H9 (cell line): ENCODE results near the gene MBD5. TPM values are rescaled to one million over a fixed set of nuclear protein-coding genes. Genes with fewer than 3 reads are reported as not detected.

ENCODE experiments used
- DNase-seq: peaks from one replicate; pipeline ENCODE4 v3.0.0-alpha.2; 2017
- H2AFZ ChIP-seq: one replicate; pipeline ENCODE4 v1.6.1; 2013; ENCODE audit warnings: mild to moderate bottlenecking, low read length, control low read depth, moderate library complexity
- H2AK5ac ChIP-seq: 2 replicates; pipeline ENCODE4 v1.6.1; 2013; ENCODE audit warnings: low read length, control low read depth, mixed read lengths; ENCODE audit not compliant: insufficient read length
- H2BK120ac ChIP-seq: one replicate; pipeline ENCODE4 v1.6.1; 2013; ENCODE audit warnings: low read depth, mild to moderate bottlenecking, low read length, control low read depth, inconsistent platforms; ENCODE audit not compliant: poor library complexity, severe bottlenecking
- H2BK12ac ChIP-seq: 2 replicates; pipeline ENCODE4 v1.6.1; 2013; ENCODE audit warnings: low read length, control low read depth, mixed read lengths, low read depth; ENCODE audit not compliant: insufficient read length
- H2BK15ac ChIP-seq: 2 replicates; pipeline ENCODE4 v1.6.1; 2013; ENCODE audit warnings: low read depth, low read length, control low read depth
- H2BK20ac ChIP-seq: one replicate; pipeline ENCODE4 v1.6.1; 2013; ENCODE audit warnings: low read depth, mild to moderate bottlenecking, low read length, control low read depth, inconsistent platforms; ENCODE audit not compliant: poor library complexity, severe bottlenecking
- H2BK5ac ChIP-seq: 2 replicates; pipeline ENCODE4 v1.6.1; 2013; ENCODE audit warnings: low read length, control low read depth, mixed read lengths; ENCODE audit not compliant: insufficient read length
- H3K14ac ChIP-seq: 2 replicates; pipeline ENCODE4 v1.6.1; 2013; ENCODE audit warnings: low read length, control low read depth; ENCODE audit not compliant: insufficient read depth
- H3K18ac ChIP-seq: 2 replicates; pipeline ENCODE4 v1.6.1; 2013; ENCODE audit warnings: low read depth, mild to moderate bottlenecking, mixed read lengths, low read length, control low read depth; ENCODE audit not compliant: insufficient read length
- H3K23ac ChIP-seq: 2 replicates; pipeline ENCODE4 v1.6.1; 2013; ENCODE audit warnings: low read length, control low read depth, mixed read lengths, low read depth; ENCODE audit not compliant: insufficient read length
- H3K23me2 ChIP-seq: 2 replicates; pipeline ENCODE4 v1.6.1; 2013; ENCODE audit warnings: low read depth, mild to moderate bottlenecking, mixed read lengths, low read length, control low read depth; ENCODE audit not compliant: insufficient read length, poor library complexity, severe bottlenecking
- H3K27ac ChIP-seq: 2 replicates; pipeline ENCODE4 v1.5.1; 2013; ENCODE audit warnings: low read length, control low read depth, mixed read lengths, low read depth; ENCODE audit not compliant: insufficient read length
- H3K27me3 ChIP-seq: 2 replicates; pipeline ENCODE4 v1.6.1; 2013; ENCODE audit warnings: low read length, control low read depth, inconsistent platforms; ENCODE audit not compliant: insufficient read depth
- H3K4ac ChIP-seq: 2 replicates; pipeline ENCODE4 v1.6.1; 2013; ENCODE audit warnings: low read depth, mild to moderate bottlenecking, control low read depth, inconsistent platforms, low read length, moderate library complexity
- H3K4me1 ChIP-seq: 2 replicates; pipeline ENCODE4 v1.6.1; 2013; ENCODE audit warnings: low read length, control low read depth, inconsistent platforms; ENCODE audit not compliant: insufficient read depth
- H3K4me2 ChIP-seq: 2 replicates; pipeline ENCODE4 v1.6.1; 2013; ENCODE audit warnings: low read length, control low read depth, mixed read lengths; ENCODE audit not compliant: insufficient read length, insufficient read depth
- H3K56ac ChIP-seq: 2 replicates; pipeline ENCODE4 v1.6.1; 2013; ENCODE audit warnings: low read depth, mild to moderate bottlenecking, mixed read lengths, low read length, control low read depth; ENCODE audit not compliant: insufficient read length
- H3K79me1 ChIP-seq: 2 replicates; pipeline ENCODE4 v1.6.1; 2013; ENCODE audit warnings: low read depth, mild to moderate bottlenecking, moderate library complexity, low read length, control low read depth, inconsistent platforms; ENCODE audit not compliant: insufficient read depth, poor library complexity, severe bottlenecking
- H3K79me2 ChIP-seq: 2 replicates; pipeline ENCODE4 v1.6.1; 2013; ENCODE audit warnings: low read length, control low read depth, inconsistent platforms; ENCODE audit not compliant: insufficient read depth
- H3K9ac ChIP-seq: 2 replicates; pipeline ENCODE4 v1.6.1; 2013; ENCODE audit warnings: low read length, control low read depth, mixed read lengths; ENCODE audit not compliant: insufficient read length; ENCODE audit errors: extremely low read depth
- H3K9me3 ChIP-seq: one replicate; pipeline ENCODE4 v1.6.1; 2013; ENCODE audit warnings: low read depth, low read length, inconsistent platforms; ENCODE audit not compliant: control insufficient read depth
- H3T11ph ChIP-seq: one replicate; pipeline ENCODE4 v1.6.1; 2013; ENCODE audit warnings: mild to moderate bottlenecking, low read length, control low read depth, inconsistent platforms
- H4K20me1 ChIP-seq: one replicate; pipeline ENCODE4 v1.6.1; 2013; ENCODE audit not compliant: control insufficient read depth, insufficient read length, insufficient read depth
- H4K5ac ChIP-seq: 2 replicates; pipeline ENCODE4 v1.6.1; 2013; ENCODE audit warnings: low read depth, mild to moderate bottlenecking, mixed read lengths, low read length, control low read depth; ENCODE audit not compliant: insufficient read length
- H4K8ac ChIP-seq: replicated peaks from 2 replicates; pipeline ENCODE4 v1.6.1; 2013; ENCODE audit warnings: low read length, control low read depth, mixed read lengths, low read depth; ENCODE audit not compliant: insufficient read length
- H4K91ac ChIP-seq: 2 replicates; pipeline ENCODE4 v1.6.1; 2013; ENCODE audit warnings: low read depth, mild to moderate bottlenecking, moderate library complexity, mixed read lengths, low read length, control low read depth; ENCODE audit not compliant: insufficient read length
- H3K27ac Mint-ChIP-seq, 3 experiments: 2 replicates in 2 of 3; 3 replicates in 1 of 3; pipeline ENCODE4 v1.8.0; 2020 to 2021; ENCODE audit warnings: mixed read lengths in 3 of 3, mild to moderate bottlenecking in 1 of 3, moderate library complexity in 1 of 3
- H3K27me3 Mint-ChIP-seq: 2 replicates; pipeline ENCODE4 v1.8.0; 2021; ENCODE audit warnings: low read depth, mild to moderate bottlenecking, moderate library complexity, mixed read lengths
- H3K36me3 Mint-ChIP-seq, 3 experiments: 2 replicates in 2 of 3; 3 replicates in 1 of 3; pipeline ENCODE4 v1.8.0; 2020 to 2021; ENCODE audit warnings: low read depth in 3 of 3, mixed read lengths in 3 of 3; ENCODE audit not compliant: insufficient read depth in 1 of 3
- H3K4me1 Mint-ChIP-seq, 2 experiments: 2 replicates each; pipeline ENCODE4 v1.8.0; 2020; ENCODE audit warnings: mixed read lengths in 2 of 2
- H3K4me3 Mint-ChIP-seq, 2 experiments: 2 replicates in 1 of 2; 3 replicates in 1 of 2; pipeline ENCODE4 v1.8.0; 2020 to 2021; ENCODE audit warnings: mild to moderate bottlenecking in 2 of 2, mixed read lengths in 2 of 2, moderate library complexity in 1 of 2
- H3K9me3 Mint-ChIP-seq, 2 experiments: 2 replicates in 1 of 2; 3 replicates in 1 of 2; pipeline ENCODE4 v1.8.0; 2020; ENCODE audit warnings: mild to moderate bottlenecking in 2 of 2, mixed read lengths in 2 of 2, moderate library complexity in 1 of 2
- CTCF ChIP-seq: fragments of 200-600 bp; sonication (generic); conservative IDR thresholded peaks from 3 replicates; pipeline ENCODE4 v1.8.0; 2021; ENCODE audit warnings: antibody characterized with exemption, mild to moderate bottlenecking
- WGBS: extraction: QIAGEN DNeasy Blood & Tissue Kit; methylation state at CpG from one replicate; pipeline ENCODE4 v1.1.7; 2013; ENCODE audit warnings: missing lambda C conversion rate, low lambda C conversion rate, mixed read lengths; ENCODE audit not compliant: insufficient read length; ENCODE audit errors: extremely low coverage; 5-methylcytosine and 5-hydroxymethylcytosine counted together
- total RNA-seq: library from RNA; stranded (reverse); gene quantifications from 2 replicates; pipeline ENCODE4 v1.2.1, GENCODE V29; 2021

MBD5 gene
- total RNA-seq, 1 experiment from 2014 or later: 23.1 TPM

DNA sequence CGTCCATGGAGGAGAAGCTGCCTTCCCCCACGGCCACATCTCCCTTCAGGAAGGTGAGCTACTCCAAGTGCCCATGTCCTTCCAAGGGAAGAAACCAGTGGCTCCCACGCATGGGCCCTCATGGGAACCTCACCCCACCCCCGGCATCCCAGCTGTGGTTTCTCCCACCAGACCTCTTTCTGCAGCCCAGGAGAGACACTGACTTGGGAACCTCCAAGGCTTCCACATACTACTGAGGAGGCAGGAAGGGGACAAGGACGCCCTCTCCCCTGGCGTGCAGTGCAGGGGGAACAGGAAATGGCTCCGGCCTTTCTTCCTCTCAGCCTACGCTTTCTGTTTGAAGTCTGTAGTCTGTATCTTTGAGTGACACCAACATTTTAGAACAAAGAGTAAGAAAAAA is 519.1 kb downstream of the MBD5 start:
- H3K4me1 Mint-ChIP-seq: peaks cover 8 to 9% of the 10 kb centered on the region in 2 experiments
- no peak for TF ChIP-seq CTCF
- Histone ChIP-seq H3K9me3 (no peaks in the 10 kb centered on the region), H3K56ac (no peak overlapping the region), H3K79me1 (no peaks in the 10 kb centered on the region), H4K91ac (no peak overlapping the region), H3K4me1 (0 out of 2 replicates have a peak, but pooled peaks cover 2% of the 10 kb centered on the region), H3K4me2 (no peak overlapping the region), H3K23ac (no peak overlapping the region), H2BK12ac (no peak overlapping the region), H2AK5ac (no peak overlapping the region), H4K5ac (no peak overlapping the region), H3K27ac (no peak overlapping the region), H3K27me3 (no peaks in the 10 kb centered on the region), H4K20me1 (no peaks in the 10 kb centered on the region), H3K14ac (no peak overlapping the region), H2BK20ac (no peak overlapping the region), H3K9ac (no peak overlapping the region), H3K4ac (no peak overlapping the region), H2AFZ (no peak overlapping the region), H3K18ac (no peak overlapping the region), H3T11ph (no peak overlapping the region), H3K23me2 (no peaks in the 10 kb centered on the region), H2BK15ac (no peak overlapping the region), H2BK5ac (no peak overlapping the region), H4K8ac (no peak overlapping the region), H3K79me2 (no peaks in the 10 kb centered on the region), H2BK120ac (no peak overlapping the region)
- DNase-seq: no peak
- H3K27ac Mint-ChIP-seq: no peak overlapping the region
- H3K9me3 Mint-ChIP-seq: no peaks in the 10 kb centered on the region
- WGBS: no CpG with 5 or more reads among the region's 8 CpGs
- H3K4me3 Mint-ChIP-seq: no peak overlapping the region
- H3K27me3 Mint-ChIP-seq: peaks cover 28% of the 10 kb centered on the region
- H3K36me3 Mint-ChIP-seq: no peaks in the 10 kb centered on the region
